ENCODE results near the gene NAT9.

DNA sequence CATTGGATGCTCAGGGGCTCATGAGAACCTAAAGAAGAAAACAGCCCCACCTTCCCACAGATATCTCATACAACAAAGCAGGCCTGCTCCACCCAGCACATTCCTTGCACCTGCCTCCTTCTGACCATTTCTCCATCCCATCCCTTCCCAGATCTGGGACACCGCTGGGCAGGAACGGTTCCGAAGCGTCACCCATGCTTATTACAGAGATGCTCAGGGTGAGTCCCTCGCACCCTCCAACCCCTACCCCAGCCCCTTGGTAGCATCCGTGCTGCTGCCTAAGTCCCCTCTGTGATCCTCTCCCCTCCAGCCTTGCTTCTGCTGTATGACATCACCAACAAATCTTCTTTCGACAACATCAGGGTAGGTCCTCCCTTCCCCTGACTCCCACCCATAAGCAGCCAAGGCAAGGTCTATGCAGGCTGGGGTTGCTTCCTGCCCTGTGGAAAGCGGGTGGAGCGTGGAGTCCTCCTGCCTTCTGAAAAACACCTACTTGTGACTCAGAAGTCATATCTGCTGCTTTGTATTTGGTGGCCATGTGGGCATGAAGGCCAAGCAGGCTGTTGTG lies 33.1 kb downstream of the NAT9 start:
- TF ChIP-seq, protein P1, sequence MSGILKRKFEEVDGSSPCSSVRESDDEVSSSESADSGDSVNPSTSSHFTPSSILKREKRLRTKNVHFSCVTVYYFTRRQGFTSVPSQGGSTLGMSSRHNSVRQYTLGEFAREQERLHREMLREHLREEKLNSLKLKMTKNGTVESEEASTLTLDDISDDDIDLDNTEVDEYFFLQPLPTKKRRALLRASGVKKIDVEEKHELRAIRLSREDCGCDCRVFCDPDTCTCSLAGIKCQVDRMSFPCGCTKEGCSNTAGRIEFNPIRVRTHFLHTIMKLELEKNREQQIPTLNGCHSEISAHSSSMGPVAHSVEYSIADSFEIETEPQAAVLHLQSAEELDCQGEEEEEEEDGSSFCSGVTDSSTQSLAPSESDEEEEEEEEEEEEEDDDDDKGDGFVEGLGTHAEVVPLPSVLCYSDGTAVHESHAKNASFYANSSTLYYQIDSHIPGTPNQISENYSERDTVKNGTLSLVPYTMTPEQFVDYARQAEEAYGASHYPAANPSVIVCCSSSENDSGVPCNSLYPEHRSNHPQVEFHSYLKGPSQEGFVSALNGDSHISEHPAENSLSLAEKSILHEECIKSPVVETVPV (CRISPR knock-in tag; IDR thresholded peaks at IDR 0.05) = no peak
- TF ChIP-seq OSR1 (CRISPR knock-in tag; IDR thresholded peaks at IDR 0.05) (no peak), CREB5 (CRISPR knock-in tag; IDR thresholded peaks at IDR 0.05; ENCODE audit: low read depth) (no peak), ZNF70 (CRISPR knock-in tag; IDR thresholded peaks at IDR 0.05) (no peak), BACH2 (CRISPR knock-in tag; IDR thresholded peaks at IDR 0.05; ENCODE audit: borderline replicate concordance) (no peak), ISL1 (CRISPR knock-in tag; IDR thresholded peaks at IDR 0.05) (no peak), POU6F1 (CRISPR knock-in tag; IDR thresholded peaks at IDR 0.05; ENCODE audit: borderline replicate concordance, low read depth) (no peak), ESRRG (CRISPR knock-in tag; IDR thresholded peaks at IDR 0.05) (no peak), CSDC2 (CRISPR knock-in tag; IDR thresholded peaks at IDR 0.05) (no peak), TSHZ2 (CRISPR knock-in tag; IDR thresholded peaks at IDR 0.05) (no peak), ZC3H10 (CRISPR knock-in tag; IDR thresholded peaks at IDR 0.05) (no peak)
- TF ChIP-seq, protein P2, sequence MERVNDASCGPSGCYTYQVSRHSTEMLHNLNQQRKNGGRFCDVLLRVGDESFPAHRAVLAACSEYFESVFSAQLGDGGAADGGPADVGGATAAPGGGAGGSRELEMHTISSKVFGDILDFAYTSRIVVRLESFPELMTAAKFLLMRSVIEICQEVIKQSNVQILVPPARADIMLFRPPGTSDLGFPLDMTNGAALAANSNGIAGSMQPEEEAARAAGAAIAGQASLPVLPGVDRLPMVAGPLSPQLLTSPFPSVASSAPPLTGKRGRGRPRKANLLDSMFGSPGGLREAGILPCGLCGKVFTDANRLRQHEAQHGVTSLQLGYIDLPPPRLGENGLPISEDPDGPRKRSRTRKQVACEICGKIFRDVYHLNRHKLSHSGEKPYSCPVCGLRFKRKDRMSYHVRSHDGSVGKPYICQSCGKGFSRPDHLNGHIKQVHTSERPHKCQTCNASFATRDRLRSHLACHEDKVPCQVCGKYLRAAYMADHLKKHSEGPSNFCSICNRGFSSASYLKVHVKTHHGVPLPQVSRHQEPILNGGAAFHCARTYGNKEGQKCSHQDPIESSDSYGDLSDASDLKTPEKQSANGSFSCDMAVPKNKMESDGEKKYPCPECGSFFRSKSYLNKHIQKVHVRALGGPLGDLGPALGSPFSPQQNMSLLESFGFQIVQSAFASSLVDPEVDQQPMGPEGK (CRISPR knock-in tag; IDR thresholded peaks at IDR 0.05; ENCODE audit: borderline replicate concordance) = no peak
